COLO668 (cell line): ENCODE measurements around the gene CYP2A7.
"Not testable (repeated sequence)": the region's sequence is repeated elsewhere in the genome, so short reads cannot be mapped to it uniquely, and the experiment has no call there.

Experiments used
- DNase-seq: peaks from one replicate; lab custom pipeline; 2025; ENCODE audit not compliant: unreplicated experiment; lab: John Stamatoyannopoulos, UW

CYP2A7 gene

GRCh38 chr19:40899964-40900363 is 17.9 kb upstream of the CYP2A7 start:
- not testable (repeated sequence) for DNase-seq

GRCh38 chr19:40896843-40897789 is 15.1 kb upstream of the CYP2A7 start:
- DNase-seq: not testable (repeated sequence)

GRCh38 chr19:40896418-40896796 is 14.4 kb upstream of the CYP2A7 start:
- DNase-seq: no peak

- DNase-seq: no peak
These were observed 11.1 kb upstream of the CYP2A7 start for GRCh38 chr19:40893112-40893511.

GRCh38 chr19:40889366-40889765 is 7.3 kb upstream of the CYP2A7 start:
- DNase-seq: no peak

- no peak for DNase-seq
These were observed 6.2 kb upstream of the CYP2A7 start for GRCh38 chr19:40888191-40888590.

- DNase-seq: not testable (repeated sequence)
These were observed 2.3 kb upstream of the CYP2A7 start for GRCh38 chr19:40884187-40884931.

- not testable (repeated sequence) for DNase-seq
These were observed 2.7 kb downstream of the CYP2A7 start for GRCh38 chr19:40879349-40879748.

- DNase-seq: not testable (repeated sequence)
These were observed 6.5 kb downstream of the CYP2A7 start for GRCh38 chr19:40875526-40875951.

- DNase-seq: not testable (repeated sequence)
These were observed 7.2 kb downstream of the CYP2A7 start for GRCh38 chr19:40874874-40875273.

- not testable (repeated sequence) for DNase-seq
These were observed 8.2 kb downstream of the CYP2A7 start for GRCh38 chr19:40873873-40874272.

- DNase-seq: no peak
These were observed 9.8 kb downstream of the CYP2A7 start for GRCh38 chr19:40872209-40872608.

- DNase-seq: no peak
These were observed 14.3 kb downstream of the CYP2A7 start for GRCh38 chr19:40867701-40868100.

GRCh38 chr19:40864739-40865496 is 17.1 kb downstream of the CYP2A7 start:
- DNase-seq: not testable (repeated sequence)

- DNase-seq: no peak
These were observed 19.2 kb downstream of the CYP2A7 start for GRCh38 chr19:40862785-40863184.

- no peak for DNase-seq
These were observed 19.7 kb downstream of the CYP2A7 start for GRCh38 chr19:40862333-40862732.

- no peak for DNase-seq
These were observed 23.9 kb downstream of the CYP2A7 start for GRCh38 chr19:40858109-40858508.

- not testable (repeated sequence) for DNase-seq
These were observed 29.4 kb downstream of the CYP2A7 start for GRCh38 chr19:40852467-40853152.

GRCh38 chr19:40850277-40850676 is 31.8 kb downstream of the CYP2A7 start, which contains the start of gene CYP2A6:
CYP2A6 (minus strand) TSS chr19:40850447; CDS start chr19:40850426, 21 bp downstream.
- not testable (repeated sequence) for DNase-seq

GRCh38 chr19:40846722-40847121 is 35.3 kb downstream of the CYP2A7 start:
- DNase-seq: not testable (repeated sequence)
